Vagina (tissue), 2 donors: Measurements from ENCODE around the gene NAE1. TPM values are rescaled to one million over a fixed set of nuclear protein-coding genes. Genes with fewer than 3 reads are reported as not detected.
"Not testable (repeated sequence)": the region's sequence is repeated elsewhere in the genome, so short reads cannot be mapped to it uniquely, and the experiment has no call there.

Experiments used
- DNase-seq, 2 donors: peaks; one replicate each; pipeline ENCODE4 v3.0.0-alpha.2; 2017; ENCODE audit errors: extremely low spot score in 2 of 2
- H3K27ac ChIP-seq: fragments of 200-600 bp; sonication (generic); one replicate; pipeline ENCODE4 v1.5.1; 2019
- H3K27me3 ChIP-seq: fragments of 200-600 bp; sonication (generic); one replicate; pipeline ENCODE4 v1.5.1; 2019
- H3K36me3 ChIP-seq, 2 donors: fragments of 200-600 bp; sonication (generic); one replicate each; pipeline ENCODE4 v1.5.1; 2017 to 2019
- H3K4me1 ChIP-seq: fragments of 200-600 bp; sonication (generic); one replicate; pipeline ENCODE4 v1.5.1; 2019
- H3K4me3 ChIP-seq, 2 donors: fragments of 200-600 bp; sonication (generic); 1 replicate in 1 of 2; 2 replicates in 1 of 2; pipeline ENCODE4 v1.5.1; 2016 to 2019
- H3K9me3 ChIP-seq: fragments of 200-600 bp; sonication (generic); one replicate; pipeline ENCODE4 v1.5.1; 2019
- CTCF ChIP-seq, 3 experiments: fragments of 450-650 bp in 2 of 3; fragments of 200-600 bp in 1 of 3; sonication (generic) in 1 of 3; IDR thresholded peaks; one replicate each; pipeline ENCODE4 v1.5.1; 2017 to 2019; ENCODE audit warnings: antibody characterized with exemption in 3 of 3, mild to moderate bottlenecking in 2 of 3, moderate library complexity in 2 of 3
- POLR2A ChIP-seq, 2 donors: fragments of 450-650 bp; IDR thresholded peaks; one replicate each; pipeline ENCODE4 v1.6.1; 2017; ENCODE audit warnings: antibody characterized with exemption in 2 of 2, mild to moderate bottlenecking in 2 of 2, moderate library complexity in 2 of 2
- POLR2AphosphoS5 ChIP-seq, 2 donors: sonication (generic); formaldehyde crosslinking; IDR thresholded peaks; one replicate each; pipeline ENCODE4 v1.9.0; 2017; ENCODE audit warnings: antibody characterized with exemption in 2 of 2, mild to moderate bottlenecking in 2 of 2, low read depth in 1 of 2; ENCODE audit not compliant: insufficient read depth in 1 of 2
- intact Hi-C: fragments of 100-400 bp; cut with DNase I; formaldehyde crosslinking; loops from one replicate; pipeline ENCODE4 v1.15.1; 2023
- total RNA-seq: library from RNA; depleted of rRNA; stranded (reverse); fragments of >200 nt; gene quantifications from one replicate; pipeline ENCODE4 v1.2.3, GENCODE V29; 2016

NAE1 gene
- total RNA-seq, 1 donor from 2014 or later, result 30.0 TPM

- Histone ChIP-seq H3K9me3 (no peaks in the 10 kb centered on the region), H3K4me3 (no peak overlapping the region), H3K4me1 (no peaks in the 10 kb centered on the region), H3K27ac (no peak overlapping the region), H3K36me3 (peaks cover 0 to 40% of the 10 kb centered on the region in 2 donors), H3K27me3 (no peaks in the 10 kb centered on the region)
- intact Hi-C loops, result no loop called here
- TF ChIP-seq POLR2AphosphoS5 (IDR thresholded peaks at IDR 0.05; ENCODE audit: insufficient read depth in 1 of 2, low read depth in 1 of 2) (no peak), POLR2A (IDR thresholded peaks at IDR 0.05) (no peak), CTCF (IDR thresholded peaks at IDR 0.05) (no peak)
- no peak for DNase-seq
Observed at GRCh38 chr16:66800856-66801255, 29.9 kb downstream of the NAE1 start.

- Histone ChIP-seq H3K9me3 (no peaks in the 10 kb centered on the region), H3K36me3 (peaks cover 0 to 14% of the 10 kb centered on the region in 2 donors), H3K27ac (no peak overlapping the region), H3K27me3 (no peaks in the 10 kb centered on the region), H3K4me1 (no peaks in the 10 kb centered on the region), H3K4me3 (no peak overlapping the region)
- TF ChIP-seq POLR2AphosphoS5 (IDR thresholded peaks at IDR 0.05; ENCODE audit: insufficient read depth in 1 of 2, low read depth in 1 of 2), result no peak
- TF ChIP-seq CTCF (IDR thresholded peaks at IDR 0.05), result no peak
- TF ChIP-seq POLR2A (IDR thresholded peaks at IDR 0.05), result no peak
- intact Hi-C loops, result no loop called here
- no peak for DNase-seq
Observed at GRCh38 chr16:66798161-66798560, 32.6 kb downstream of the NAE1 start.

GRCh38 chr16:66793984-66794383 is 36.8 kb downstream of the NAE1 start:
- DNase-seq, H3K27me3 ChIP-seq, H3K27ac ChIP-seq, H3K9me3 ChIP-seq, H3K4me3 ChIP-seq, H3K4me1 ChIP-seq, intact Hi-C loops, H3K36me3 ChIP-seq: not testable (repeated sequence)

- DNase-seq, result no peak
- TF ChIP-seq POLR2A (IDR thresholded peaks at IDR 0.05) (no peak), POLR2AphosphoS5 (IDR thresholded peaks at IDR 0.05; ENCODE audit: insufficient read depth in 1 of 2, low read depth in 1 of 2) (no peak), CTCF (IDR thresholded peaks at IDR 0.05) (no peak)
- no peaks in the 10 kb centered on the region for H3K36me3 ChIP-seq
- no peak overlapping the region for H3K4me3 ChIP-seq
- H3K27ac ChIP-seq, result no peak overlapping the region
- no peaks in the 10 kb centered on the region for H3K27me3 ChIP-seq
- no peaks in the 10 kb centered on the region for H3K4me1 ChIP-seq
- H3K9me3 ChIP-seq, result no peaks in the 10 kb centered on the region
- intact Hi-C loops, result no loop called here
Observed at GRCh38 chr16:66790130-66790733, 40.5 kb downstream of the NAE1 start.

GRCh38 chr16:66787427-66787826 is 43.3 kb downstream of the NAE1 start:
- no peaks in the 10 kb centered on the region for H3K36me3 ChIP-seq
- TF ChIP-seq POLR2AphosphoS5 (IDR thresholded peaks at IDR 0.05; ENCODE audit: insufficient read depth in 1 of 2, low read depth in 1 of 2) (no peak), POLR2A (IDR thresholded peaks at IDR 0.05) (no peak), CTCF (IDR thresholded peaks at IDR 0.05) (no peak)
- no peaks in the 10 kb centered on the region for H3K9me3 ChIP-seq
- DNase-seq, result no peak
- intact Hi-C loops, result no loop called here
- no peaks in the 10 kb centered on the region for H3K4me1 ChIP-seq
- H3K27ac ChIP-seq, result no peak overlapping the region
- no peak overlapping the region for H3K4me3 ChIP-seq
- no peaks in the 10 kb centered on the region for H3K27me3 ChIP-seq
